ENCODE measurements around the gene PNRC1. TPM values are rescaled to one million over a fixed set of nuclear protein-coding genes. Genes with fewer than 3 reads are reported as not detected.
"Not testable (repeated sequence)": the region's sequence is repeated elsewhere in the genome, so short reads cannot be mapped to it uniquely, and the experiment has no call there.

Gene PNRC1
- total RNA-seq, 1 experiment from 2014 or later: 17.8 TPM

DNA sequence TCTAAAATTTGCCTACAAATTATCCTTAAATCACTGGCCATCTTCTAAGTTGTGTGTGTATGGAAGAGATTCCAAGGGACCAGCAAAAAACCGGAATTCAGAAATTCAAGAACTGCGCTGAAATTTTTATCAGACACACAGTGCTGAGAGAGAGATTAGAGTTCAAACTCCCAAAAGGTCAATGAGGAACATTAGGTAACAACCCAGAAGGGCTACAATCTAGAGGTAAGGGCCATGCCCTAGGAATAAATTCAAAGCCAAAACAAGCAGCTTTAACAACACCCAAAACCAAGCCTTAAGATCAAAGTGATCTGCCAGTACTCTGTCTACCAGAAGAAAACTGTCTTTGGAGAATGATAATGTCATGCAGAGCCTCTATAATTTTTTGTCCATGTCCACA is 19.6 kb downstream of the PNRC1 start:
- no peak for DNase-seq (ENCODE audit: low spot score)

- no peak for DNase-seq (ENCODE audit: low spot score)
Measured at GRCh38 chr6:89110284-89110683, 29.7 kb downstream of the PNRC1 start.

DNA sequence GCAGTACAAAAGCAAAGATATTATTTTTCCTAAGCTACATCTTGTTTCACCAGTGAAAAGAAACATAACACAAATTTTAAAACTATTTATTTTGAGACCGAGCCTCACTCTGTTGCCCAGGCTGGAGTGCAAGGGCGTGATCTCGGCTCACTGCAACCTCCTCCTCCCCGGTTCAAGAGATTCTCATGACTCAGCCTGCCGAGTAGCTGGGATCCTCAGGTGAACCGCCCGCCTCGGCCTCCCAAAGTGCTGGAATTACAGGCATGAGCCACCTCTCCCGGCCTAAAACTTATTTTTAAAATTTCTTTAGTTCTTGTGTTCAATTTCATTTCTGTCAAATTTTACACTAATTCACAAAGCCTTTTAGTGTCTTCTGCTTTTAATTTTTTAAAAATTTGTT is 31.4 kb downstream of the PNRC1 start:
- DNase-seq (ENCODE audit: low spot score): no peak

- no peak for DNase-seq (ENCODE audit: low spot score)
Measured at GRCh38 chr6:89116702-89117101, 36.2 kb downstream of the PNRC1 start.

DNA sequence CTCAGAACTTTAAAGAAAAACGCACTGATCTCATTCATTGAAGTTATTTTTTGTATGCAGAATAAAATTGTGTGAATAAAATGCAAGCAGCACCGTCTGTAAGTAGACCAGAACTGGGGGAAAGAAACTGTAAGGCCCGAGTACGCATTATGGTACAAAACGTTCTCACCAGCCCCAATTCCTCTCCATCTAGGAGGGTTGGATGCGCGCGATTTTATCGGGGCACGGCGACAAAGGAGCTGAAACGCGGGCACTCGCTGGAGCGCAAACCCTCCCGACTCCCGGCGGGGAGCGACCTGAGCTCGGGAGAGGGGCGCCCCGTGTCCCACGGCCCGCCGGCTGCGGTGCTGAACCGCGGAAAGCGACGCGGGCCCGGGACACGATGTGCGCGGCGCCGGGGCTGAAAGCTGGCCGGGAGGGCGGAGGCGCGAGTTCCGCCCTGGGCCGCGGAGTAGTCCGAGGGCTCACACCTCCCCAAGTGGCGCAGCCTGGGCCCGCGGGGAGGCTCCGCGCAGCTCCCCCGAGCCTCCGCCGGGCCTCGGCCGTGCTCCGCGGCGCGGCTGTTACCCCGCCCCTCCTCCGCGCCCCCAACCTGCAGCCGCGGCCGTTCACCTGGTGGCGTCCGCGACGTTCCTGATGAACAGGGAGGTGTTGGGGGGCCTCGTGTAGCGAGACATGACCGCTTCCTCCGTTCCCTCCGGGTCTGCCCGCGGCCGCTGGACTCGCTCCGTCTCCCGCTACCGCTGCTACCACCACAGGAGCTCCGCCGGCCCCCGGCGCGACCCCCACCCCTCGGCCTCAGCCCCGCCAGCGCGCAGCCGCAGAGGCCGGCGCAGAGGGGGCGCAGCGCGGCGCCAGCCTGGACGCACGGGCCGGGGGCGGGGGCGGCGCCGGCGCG is 36.9 kb downstream of the PNRC1 start, which contains the start of gene SRSF12:
SRSF12 (minus strand) TSS at position 861 of the 898 bp plus-strand sequence; CDS start at position 677, 184 bp downstream.
- DNase-seq (ENCODE audit: low spot score): no peak

DNA sequence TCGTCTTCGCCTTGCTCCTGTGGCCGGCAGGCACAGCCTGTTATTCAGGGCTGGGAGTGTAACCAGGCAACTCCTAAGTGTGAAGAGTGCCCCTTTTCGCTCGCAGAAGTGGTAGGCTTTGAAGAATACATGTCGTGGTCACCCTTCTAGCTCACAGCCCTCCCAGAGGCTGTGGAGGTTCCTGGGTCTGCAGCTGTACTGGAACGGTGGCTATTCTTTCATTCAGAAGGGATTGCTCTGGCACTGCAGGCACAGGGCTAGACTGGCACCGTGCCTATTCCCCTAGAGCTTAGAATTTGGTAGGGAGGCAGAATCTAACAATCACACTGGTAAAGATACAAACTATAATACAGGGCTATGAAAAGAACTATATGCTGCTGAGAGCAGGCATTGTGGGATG is 38.4 kb downstream of the PNRC1 start:
- DNase-seq (ENCODE audit: low spot score): no peak

GRCh38 chr6:89120371-89120770 is 39.8 kb downstream of the PNRC1 start:
- DNase-seq (ENCODE audit: low spot score): no peak

- DNase-seq (ENCODE audit: low spot score): no peak
Measured at GRCh38 chr6:89121934-89122333, 41.4 kb downstream of the PNRC1 start.

GRCh38 chr6:89122625-89123024 is 42.1 kb downstream of the PNRC1 start:
- DNase-seq (ENCODE audit: low spot score): peak; percentile 65

DNA sequence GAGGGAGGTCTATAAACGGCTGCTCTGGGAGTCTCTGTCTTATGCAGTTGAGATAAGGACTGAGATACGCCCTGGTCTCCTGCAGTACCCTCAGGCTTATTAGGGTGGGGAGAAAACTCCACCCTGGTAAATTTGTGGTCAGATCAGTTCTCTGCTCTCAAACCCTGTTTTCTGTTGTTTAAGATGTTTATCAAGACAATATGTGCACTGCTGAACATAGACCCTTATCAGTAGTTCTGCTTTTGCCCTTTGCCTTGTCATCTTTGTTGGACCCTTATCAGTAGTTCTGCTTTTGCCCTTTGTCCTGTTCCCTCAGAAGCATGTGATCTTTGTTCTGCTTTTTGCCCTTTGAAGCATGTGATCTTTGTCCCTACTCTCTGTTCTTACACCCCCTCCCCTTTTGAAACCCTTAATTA is 47.7 kb downstream of the PNRC1 start:
- DNase-seq (ENCODE audit: low spot score): not testable (repeated sequence)

GRCh38 chr6:89131599-89131998 is 51.0 kb downstream of the PNRC1 start:
- DNase-seq (ENCODE audit: low spot score): no peak

- DNase-seq (ENCODE audit: low spot score): no peak
Measured at GRCh38 chr6:89132057-89132456, 51.5 kb downstream of the PNRC1 start.

- DNase-seq (ENCODE audit: low spot score): no peak
Measured at GRCh38 chr6:89133981-89134380, 53.4 kb downstream of the PNRC1 start.

GRCh38 chr6:89134723-89135122 is 54.2 kb downstream of the PNRC1 start:
- no peak for DNase-seq (ENCODE audit: low spot score)

Small RNA genes lying within 50 kb of the gene (small RNA-seq; reads per million reads assigned to genes)
- not detected for gene RN7SL336P
- 20.7 reads per million, percentile 92 among the genes with 10 or more reads in this experiment for gene RNU2-61P

Other genes with a start within 250 kb of the PNRC1 start
- gene RNGTT, start 117.1 kb upstream of the PNRC1 start, total RNA-seq (2014; rRNA removed; shearing (Covaris generic)): 12.9 and 14.0 TPM in 2 replicates
- not detected in 2 replicates for gene SRSF12, start 37.3 kb downstream of the PNRC1 start, total RNA-seq (2014; rRNA removed; shearing (Covaris generic))
- gene PM20D2, start 65.3 kb downstream of the PNRC1 start, total RNA-seq (2014; rRNA removed; shearing (Covaris generic)): 29.0 and 30.7 TPM in 2 replicates
- gene GABRR1, start 136.6 kb downstream of the PNRC1 start, total RNA-seq (2014; rRNA removed; shearing (Covaris generic)): not detected in 2 replicates
- gene GABRR2, start 234.5 kb downstream of the PNRC1 start, total RNA-seq (2014; rRNA removed; shearing (Covaris generic)): not detected in 2 replicates